Measurements from ENCODE around the gene DDR2. TPM values are rescaled to one million over a fixed set of nuclear protein-coding genes. Genes with fewer than 3 reads are reported as not detected.
"Not testable (repeated sequence)": the region's sequence is repeated elsewhere in the genome, so short reads cannot be mapped to it uniquely, and the experiment has no call there.

DDR2 gene
- polyA plus RNA-seq, 1 of the 3 experiments (the other 2 are of a cell fraction), result 34.0 TPM

DNA sequence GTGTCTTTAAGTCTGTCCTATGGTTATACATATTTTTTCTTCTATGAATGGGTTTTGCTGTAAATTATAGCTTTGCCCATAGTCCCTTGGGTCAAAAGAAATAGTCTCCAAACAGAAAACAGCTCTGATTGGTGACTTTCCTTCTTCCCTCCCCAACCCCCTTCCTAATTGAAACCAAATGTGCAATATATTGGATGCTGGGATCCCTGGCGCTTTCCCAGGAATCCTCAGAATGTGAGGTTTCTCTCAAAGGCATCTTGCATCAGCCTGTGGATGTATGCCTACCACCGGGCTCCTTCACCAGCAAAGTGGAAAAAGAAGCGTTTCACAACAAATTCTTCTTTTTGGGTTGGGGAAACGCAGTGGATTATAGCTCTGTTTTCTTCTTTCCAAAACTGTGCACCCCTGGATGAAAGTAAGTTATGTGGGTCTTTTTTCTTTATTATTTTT is at the start of gene DDR2 (continued):
- TF ChIP-seq EP300 (IDR thresholded peaks at IDR 0.05; ENCODE audit: borderline replicate concordance in 1 of 2, low read depth in 1 of 2, low read length in 1 of 2), result peak; percentile 49 to 79; a peak in 2 of 4 replicates
- peak; percentile 35; the same call in 1 of the 2 replicates for TF ChIP-seq FOSL2 (IDR thresholded peaks at IDR 0.05; ENCODE audit: borderline replicate concordance, low read depth)
- no peak for TF ChIP-seq CTCF (IDR thresholded peaks at IDR 0.05)
- no peak for TF ChIP-seq GABPA (IDR thresholded peaks at IDR 0.05; ENCODE audit: low read depth)
- TF ChIP-seq SMC3 (IDR thresholded peaks at IDR 0.05; ENCODE audit: low read depth, low read length), result no peak
- TF ChIP-seq MXI1 (IDR thresholded peaks at IDR 0.05; ENCODE audit: low read depth, low read length), result 0 out of 2 replicates have a peak, but pooled peaks have one; percentile 6
- TF ChIP-seq PBX3 (IDR thresholded peaks at IDR 0.05), result peak; percentile 52

DNA sequence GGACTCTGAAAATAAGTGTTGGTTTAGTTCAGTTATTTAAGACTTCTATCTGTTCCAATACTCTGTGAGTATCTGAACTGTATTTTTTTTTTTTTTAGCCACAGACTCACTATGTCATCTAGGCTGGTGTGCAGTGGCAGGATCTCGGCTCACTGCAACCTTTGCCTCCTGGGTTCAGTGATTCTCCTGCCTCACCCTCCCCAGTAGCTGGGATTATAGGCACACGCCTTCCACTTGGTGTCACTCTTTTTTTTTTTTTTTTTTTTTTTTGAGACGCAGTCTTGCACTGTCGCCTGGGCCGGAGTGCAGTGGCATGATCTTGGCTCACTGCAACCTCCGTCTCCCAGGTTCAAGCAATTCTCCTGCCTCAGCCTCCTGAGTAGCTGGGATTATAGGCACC is 49.4 kb upstream of the DDR2 start:
- H3K27ac ChIP-seq (ENCODE audit: low read depth in 2 of 2, low read length in 1 of 2); H3K27me3 ChIP-seq (ENCODE audit: insufficient read depth); H2AFZ ChIP-seq (ENCODE audit: low read depth); H3K9me2 ChIP-seq; POLR2A ChIA-PET; DNase-seq; H3K9me3 ChIP-seq; H3K4me1 ChIP-seq (ENCODE audit: control insufficient read depth in 1 of 2, insufficient read depth in 2 of 2, low read depth in 1 of 2, low read length in 1 of 2); H3K9ac ChIP-seq; CTCF ChIA-PET; H3K4me2 ChIP-seq; H3K4me3 ChIP-seq (ENCODE audit: low read depth in 2 of 2, low read length in 1 of 2); H4K20me1 ChIP-seq (ENCODE audit: insufficient read depth): not testable (repeated sequence)
- Histone ChIP-seq H3F3A (replicated peaks; ENCODE audit: insufficient read depth) (peaks cover 23% of the 10 kb centered on the region), H3K36me3 (replicated peaks in 1 of 2; ENCODE audit: control insufficient read depth in 1 of 2, insufficient read depth in 2 of 2, low read length in 1 of 2) (peaks cover 52 to 95% of the 10 kb centered on the region in 2 experiments), H3K79me2 (ENCODE audit: insufficient read depth) (peaks cover 47% of the 10 kb centered on the region; the same call in 1 of the 2 replicates)
- 85% methylated on average over 6 of the region's 6 CpGs for WGBS (ENCODE audit: low lambda C conversion rate)

GRCh38 chr1:162585101-162585500 is 47.2 kb upstream of the DDR2 start:
- H3K4me2 ChIP-seq; H3K9me2 ChIP-seq; DNase-seq; H3K9ac ChIP-seq; H3K27ac ChIP-seq (ENCODE audit: low read depth in 2 of 2, low read length in 1 of 2); H4K20me1 ChIP-seq (ENCODE audit: insufficient read depth); CTCF ChIA-PET; H3K27me3 ChIP-seq (ENCODE audit: insufficient read depth); H3K4me3 ChIP-seq (ENCODE audit: low read depth in 2 of 2, low read length in 1 of 2); H3K4me1 ChIP-seq (ENCODE audit: control insufficient read depth in 1 of 2, insufficient read depth in 2 of 2, low read depth in 1 of 2, low read length in 1 of 2); H2AFZ ChIP-seq (ENCODE audit: low read depth); POLR2A ChIA-PET; H3K9me3 ChIP-seq: not testable (repeated sequence)
- WGBS (ENCODE audit: low lambda C conversion rate), result 98% methylated on average over 4 of the region's 4 CpGs
- H3K79me2 ChIP-seq (ENCODE audit: insufficient read depth), result peaks cover 40% of the 10 kb centered on the region; the same call in 1 of the 2 replicates
- peaks cover 52 to 91% of the 10 kb centered on the region in 2 experiments for H3K36me3 ChIP-seq (replicated peaks in 1 of 2; ENCODE audit: control insufficient read depth in 1 of 2, insufficient read depth in 2 of 2, low read length in 1 of 2)
- peaks cover 20% of the 10 kb centered on the region for H3F3A ChIP-seq (replicated peaks; ENCODE audit: insufficient read depth)
